Activated T-cell treated with anti-CD3 and anti-CD28 coated beads, Interleukin-2, amount 50 U/mL, for 48 hours (primary cell): ENCODE data around the gene OTUB1.

ENCODE experiments used
- DNase-seq, 2 experiments: peaks; one replicate each; pipeline ENCODE4 v3.0.0-alpha.2; 2020

The OTUB1 gene

GRCh38 chr11:64007160-64007628, 21.0 kb downstream of the OTUB1 start:
- DNase-seq: no peak

GRCh38 chr11:64007629-64008282, 21.5 kb downstream of the OTUB1 start:
- DNase-seq: no peak

- DNase-seq: no peak
Measured at GRCh38 chr11:64008283-64008913, 22.2 kb downstream of the OTUB1 start.

- no peak for DNase-seq
Measured at GRCh38 chr11:64008914-64009633, 22.8 kb downstream of the OTUB1 start.

GRCh38 chr11:64009710-64010109, 23.5 kb downstream of the OTUB1 start:
- no peak for DNase-seq

DNA sequence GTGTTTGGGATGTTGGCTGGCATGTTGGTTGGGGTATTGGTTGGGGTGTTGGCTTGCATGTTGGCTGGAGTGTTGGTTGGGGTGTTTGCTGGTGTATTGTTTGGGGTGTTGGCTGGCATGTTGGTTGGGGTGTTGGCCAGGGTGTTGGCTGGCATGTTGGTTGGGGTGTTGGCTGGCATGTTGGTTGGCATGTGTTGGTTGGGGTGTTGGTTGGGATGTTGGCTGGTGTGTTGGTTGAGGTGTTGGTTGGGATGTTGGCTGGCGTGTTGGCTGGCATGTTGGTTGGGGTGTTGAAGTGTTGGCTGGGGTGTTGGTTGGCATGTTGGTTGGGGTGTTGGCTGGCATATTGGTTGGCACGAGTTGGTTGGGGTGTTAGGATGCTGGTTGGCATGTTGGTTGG, 24.5 kb downstream of the OTUB1 start:
- no peak for DNase-seq

DNA sequence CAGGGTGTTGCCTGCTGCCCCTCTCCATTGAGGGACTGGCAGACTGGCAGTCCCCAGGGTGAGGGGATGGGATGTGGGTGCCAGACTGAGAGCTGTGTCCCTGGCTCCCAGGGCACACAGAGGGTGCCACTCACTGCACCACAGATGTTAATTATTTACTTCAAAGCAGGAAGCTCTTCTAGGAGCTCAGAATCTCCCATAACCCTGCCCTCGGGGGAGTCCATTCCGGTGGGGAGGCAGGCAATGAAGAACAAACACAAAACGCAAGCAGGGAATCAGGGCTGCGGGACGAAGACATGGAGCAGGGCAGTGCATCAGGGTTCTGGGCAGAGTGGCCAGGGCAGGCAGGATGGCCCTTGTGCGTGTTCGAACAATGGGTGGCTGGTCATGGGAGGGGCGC, 25.1 kb downstream of the OTUB1 start:
- no peak for DNase-seq

DNA sequence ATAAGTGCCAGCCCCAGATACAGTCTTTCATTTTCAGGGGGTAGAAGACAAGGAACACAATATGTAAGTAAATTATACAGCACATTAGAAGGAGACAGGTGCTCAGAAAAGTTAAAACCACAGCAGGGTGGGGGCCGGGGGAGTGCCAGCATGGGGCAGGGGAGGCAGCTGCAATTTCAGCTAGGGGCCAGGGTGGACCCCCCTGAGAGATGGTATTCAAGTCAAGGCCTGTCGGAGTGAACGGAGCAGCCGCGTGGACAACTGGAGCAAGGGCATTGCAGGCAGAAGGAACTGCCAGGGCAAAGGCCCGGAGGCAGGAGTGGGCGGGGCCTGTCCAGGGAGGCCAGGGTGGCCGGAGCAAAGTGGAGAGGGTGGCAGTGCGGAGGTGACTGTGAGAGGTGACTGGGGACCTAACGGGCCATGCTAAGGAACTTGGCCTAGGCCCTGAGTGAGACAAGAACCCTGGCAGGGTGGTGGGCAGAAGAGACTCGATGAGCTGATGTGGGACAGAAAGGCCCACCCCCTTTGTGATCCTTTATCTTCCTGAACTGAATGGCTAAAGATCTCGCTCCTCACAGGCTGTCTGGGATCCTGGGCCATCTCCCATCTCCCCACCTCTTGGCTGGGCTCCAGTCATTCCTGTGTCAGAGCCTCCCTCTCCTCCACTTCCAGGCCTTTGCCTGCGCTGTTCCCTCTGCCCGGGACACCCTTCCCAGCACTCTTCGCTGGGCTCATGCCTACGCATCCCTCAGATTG, 27.1 kb downstream of the OTUB1 start:
- DNase-seq: no peak

DNA sequence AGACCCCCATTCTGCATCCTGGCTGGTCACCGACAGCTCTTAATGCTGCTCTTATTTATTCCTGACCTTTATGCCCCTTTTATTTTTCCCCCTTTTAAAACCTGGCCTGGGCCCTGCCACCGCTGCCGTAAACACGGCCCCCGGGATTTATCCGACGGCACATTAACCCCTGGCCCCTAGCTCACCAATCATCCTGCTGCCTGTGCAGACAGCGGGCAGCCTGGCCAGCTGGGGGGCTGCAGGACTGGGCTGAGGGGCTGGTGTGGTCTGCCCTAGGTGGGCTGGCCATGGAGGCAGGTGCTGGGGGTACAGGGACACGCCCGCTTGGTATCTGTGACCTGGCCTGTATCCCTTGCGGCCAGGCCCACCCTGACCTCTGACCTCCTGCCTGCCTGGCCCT, 28.1 kb downstream of the OTUB1 start:
- no peak for DNase-seq

DNA sequence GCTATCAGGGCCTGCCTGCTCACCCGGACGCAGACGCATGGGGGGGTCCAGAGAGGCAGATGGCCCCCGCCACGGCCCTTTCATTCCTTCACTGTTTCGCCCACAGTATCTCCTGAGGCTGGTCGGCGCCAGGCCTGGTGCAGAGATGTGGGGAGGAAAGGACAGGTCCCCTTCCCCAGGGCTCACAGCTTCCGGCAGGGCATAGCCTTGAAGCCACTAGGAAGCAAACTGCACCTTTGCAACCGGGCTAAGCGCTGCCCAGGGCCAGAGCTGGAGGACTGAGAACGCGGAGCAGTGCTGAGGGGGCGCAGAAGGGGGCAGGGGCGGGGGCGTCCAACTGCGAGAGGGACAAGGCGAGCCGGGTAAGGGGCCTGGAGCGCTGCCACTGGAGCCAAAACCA, 29.3 kb downstream of the OTUB1 start:
- DNase-seq: no peak

GRCh38 chr11:64015935-64016845, 30.0 kb downstream of the OTUB1 start:
- no peak for DNase-seq

GRCh38 chr11:64017945-64018224, 31.6 kb downstream of the OTUB1 start:
- no peak for DNase-seq

GRCh38 chr11:64018310-64018709, 32.1 kb downstream of the OTUB1 start:
- no peak for DNase-seq

DNA sequence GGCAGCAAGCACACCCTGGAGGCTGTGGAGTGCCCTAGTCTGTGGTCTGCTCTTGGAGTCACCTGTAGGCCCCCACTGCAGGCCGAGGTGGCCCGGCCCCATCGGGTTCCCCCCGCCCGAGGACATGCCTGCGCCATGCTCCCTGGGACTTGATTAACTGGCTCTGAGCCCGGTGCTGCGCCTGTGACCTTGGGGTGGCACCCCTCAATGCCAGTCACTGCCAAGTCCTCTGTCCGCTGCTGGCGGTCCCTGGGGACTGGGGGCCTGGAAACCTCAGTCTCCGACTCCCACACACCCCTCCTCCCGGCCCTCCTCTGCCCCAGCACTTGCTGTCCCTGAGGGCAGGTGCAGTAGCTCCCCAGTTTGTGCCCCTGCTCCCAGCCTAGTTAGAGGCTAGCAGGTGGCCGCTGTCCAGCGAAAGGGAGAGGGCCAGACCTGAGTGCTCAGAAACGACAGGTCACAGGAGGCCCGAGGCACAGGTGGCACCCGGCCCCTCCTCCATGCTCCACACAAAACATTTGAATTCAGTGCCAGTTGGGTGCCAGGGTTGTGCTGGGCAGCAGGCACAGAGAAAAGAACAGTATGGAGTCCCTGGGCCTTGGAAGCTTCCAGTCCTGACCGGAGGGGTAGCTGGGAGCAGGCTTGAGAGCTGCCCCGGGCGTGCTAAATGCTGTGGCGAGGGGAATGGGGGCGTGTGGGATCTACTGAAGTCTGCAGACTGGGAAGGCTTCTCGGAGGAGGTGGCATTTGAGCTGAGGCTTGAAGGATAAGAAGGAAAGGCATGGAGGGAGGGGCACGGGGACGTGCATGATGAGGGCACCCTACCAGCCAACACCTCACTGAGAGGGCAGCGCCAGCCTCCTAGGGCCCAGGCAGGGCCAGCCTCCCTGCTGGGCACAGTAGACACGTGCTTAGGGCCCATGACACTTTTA, 33.1 kb downstream of the OTUB1 start:
- DNase-seq: no peak

GRCh38 chr11:64020976-64021756, 34.9 kb downstream of the OTUB1 start:
- no peak for DNase-seq

GRCh38 chr11:64021757-64022093, 35.5 kb downstream of the OTUB1 start:
- no peak for DNase-seq

GRCh38 chr11:64022125-64022784, 36.0 kb downstream of the OTUB1 start:
- DNase-seq: no peak

- no peak for DNase-seq
Measured at GRCh38 chr11:64023712-64024710, 37.8 kb downstream of the OTUB1 start.

- DNase-seq: no peak
Measured at GRCh38 chr11:64025205-64025604, 39.0 kb downstream of the OTUB1 start.
